H7 (cell line): ENCODE data around the gene CLIC1. TPM values are rescaled to one million over a fixed set of nuclear protein-coding genes. Genes with fewer than 3 reads are reported as not detected.
A peak's percentile ranks its signal among the peaks of the same experiment; 100 is the strongest.

Experiments
- DNase-seq: peaks from one replicate; pipeline ENCODE4 v3.0.0; 2012
- H3K27me3 ChIP-seq: 2 replicates; pipeline ENCODE4 v1.6.0; 2011; ENCODE audit warnings: mild to moderate bottlenecking, low read length; ENCODE audit not compliant: control insufficient read depth, insufficient read depth
- H3K36me3 ChIP-seq: replicated peaks from 2 replicates; pipeline ENCODE4 v1.5.1; 2011; ENCODE audit warnings: low read length; ENCODE audit not compliant: control insufficient read depth, insufficient read depth
- H3K4me3 ChIP-seq: 2 replicates; pipeline ENCODE4 v1.5.1; 2011; ENCODE audit warnings: low read depth, mild to moderate bottlenecking, control low read depth, low read length, moderate library complexity; ENCODE audit not compliant: insufficient read depth
- total RNA-seq: library from RNA; depleted of rRNA; stranded (reverse); fragments of >200 nt; shearing (Covaris generic); gene quantifications from 2 replicates; pipeline ENCODE4 v1.2.3, GENCODE V29; 2014

The CLIC1 gene
- total RNA-seq, 1 experiment from 2014 or later = 621 TPM

DNA sequence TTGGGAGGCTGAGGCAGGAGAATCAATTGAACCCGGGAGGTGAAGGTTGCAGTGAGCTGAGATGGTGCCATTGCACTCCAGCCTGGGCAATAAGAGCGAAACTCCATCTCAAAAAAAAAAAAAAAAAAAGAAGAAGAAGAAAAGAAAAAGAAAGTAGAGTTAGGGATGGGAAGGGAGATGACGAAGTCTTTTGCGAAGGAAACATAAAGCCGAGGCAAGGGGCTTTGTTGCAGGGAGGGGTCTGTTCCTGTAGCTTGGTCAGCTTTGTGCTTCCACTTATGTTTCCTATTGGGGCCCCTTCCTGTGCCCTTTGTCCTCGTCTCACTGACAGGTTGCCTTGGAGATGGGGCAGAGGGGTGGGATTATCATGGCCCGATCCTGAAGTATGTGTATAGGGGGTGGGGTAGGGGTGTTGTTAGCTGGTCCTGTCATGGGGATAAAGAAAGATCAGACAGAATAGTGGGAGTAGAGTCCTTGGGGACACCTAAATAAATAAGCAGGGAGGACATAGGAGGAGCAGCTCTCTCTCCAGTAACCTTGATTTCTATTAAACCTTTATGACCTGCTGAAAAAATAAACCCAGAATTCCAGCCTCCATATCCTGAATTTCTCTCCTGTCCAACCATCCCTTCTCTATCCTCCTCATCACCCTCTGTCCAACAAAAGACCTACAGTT is 1.1 kb upstream of the CLIC1 start:
- no peak for DNase-seq
- H3K36me3 ChIP-seq = peaks cover 16% of the 10 kb centered on the region
- no peaks in the 10 kb centered on the region for H3K27me3 ChIP-seq
- no peak overlapping the region for H3K4me3 ChIP-seq

- Histone ChIP-seq H3K36me3 (peaks cover 20% of the 10 kb centered on the region), H3K4me3 (peak overlapping the region; percentile 86)
- DNase-seq = no peak
These were observed 511 bp upstream of the CLIC1 start for GRCh38 chr6:31736768-31737314.

DNA sequence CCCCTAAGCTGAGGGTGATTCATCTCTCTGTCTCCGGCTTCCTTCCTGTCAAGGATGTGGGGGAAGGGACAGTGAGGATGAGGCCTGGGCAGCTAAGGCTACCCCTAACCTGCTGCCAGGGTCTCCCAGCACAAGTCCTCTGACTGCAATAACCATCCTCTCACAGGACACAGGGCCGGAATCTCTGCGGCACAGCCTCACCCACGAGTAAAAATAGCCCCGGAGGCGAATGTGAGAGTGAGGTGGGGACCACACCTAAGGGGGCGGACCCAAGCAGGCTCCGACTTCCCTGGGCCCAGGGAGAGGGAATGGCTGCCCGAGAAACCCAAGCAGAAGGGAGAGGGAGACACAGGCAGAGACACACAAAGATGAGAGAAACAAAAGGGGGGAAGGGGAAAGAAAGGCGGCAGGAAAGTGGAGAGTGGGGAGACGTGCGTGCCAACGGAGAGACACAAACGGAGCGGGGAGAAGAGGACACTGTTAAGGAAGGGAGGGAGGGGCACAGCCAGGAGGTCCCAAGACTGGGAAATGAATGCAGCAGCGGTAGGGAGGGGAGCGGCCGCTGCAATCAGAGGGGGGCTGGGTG is 1.4 kb downstream of the CLIC1 start:
- DNase-seq = peak; percentile 62
- H3K36me3 ChIP-seq = peaks cover 20% of the 10 kb centered on the region
- no peaks in the 10 kb centered on the region for H3K27me3 ChIP-seq
- peak overlapping the region; percentile 86 for H3K4me3 ChIP-seq

More at GRCh38 chr6:31736768-31737314, 511 bp upstream of the CLIC1 start:
- H3K27me3 ChIP-seq = no peaks in the 10 kb centered on the region

DNA sequence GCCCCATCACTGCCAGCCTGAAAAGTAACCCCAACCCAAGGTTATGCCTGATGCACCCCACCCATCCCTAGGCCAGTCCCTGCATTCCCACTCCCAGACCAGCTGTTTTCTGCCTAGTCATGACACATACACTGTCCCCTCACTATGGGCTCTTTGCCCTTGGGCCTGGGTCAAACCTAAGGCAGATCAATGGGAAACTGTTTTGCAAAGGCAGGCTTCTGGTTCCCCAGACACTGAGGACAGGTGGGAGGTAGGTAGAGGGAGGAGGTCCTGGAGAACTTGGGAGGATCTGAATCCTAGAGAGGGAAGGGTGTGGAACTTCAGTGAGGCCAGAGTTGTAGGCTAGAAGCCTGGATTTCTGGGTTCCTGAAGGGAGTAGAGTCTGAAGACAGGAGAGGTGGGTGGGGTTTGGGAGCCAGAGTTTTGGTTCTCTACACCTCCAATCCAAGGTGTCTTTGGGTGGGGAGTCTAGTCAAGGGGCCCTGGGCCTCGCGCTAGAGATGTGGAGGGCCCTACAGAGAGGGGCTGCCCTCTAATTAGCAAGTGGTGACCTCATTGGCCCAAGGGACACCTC is 2.0 kb downstream of the CLIC1 start:
- peak overlapping the region; percentile 86 for H3K4me3 ChIP-seq
- peak; percentile 86 for DNase-seq
- H3K36me3 ChIP-seq = peaks cover 20% of the 10 kb centered on the region
- no peaks in the 10 kb centered on the region for H3K27me3 ChIP-seq

DNA sequence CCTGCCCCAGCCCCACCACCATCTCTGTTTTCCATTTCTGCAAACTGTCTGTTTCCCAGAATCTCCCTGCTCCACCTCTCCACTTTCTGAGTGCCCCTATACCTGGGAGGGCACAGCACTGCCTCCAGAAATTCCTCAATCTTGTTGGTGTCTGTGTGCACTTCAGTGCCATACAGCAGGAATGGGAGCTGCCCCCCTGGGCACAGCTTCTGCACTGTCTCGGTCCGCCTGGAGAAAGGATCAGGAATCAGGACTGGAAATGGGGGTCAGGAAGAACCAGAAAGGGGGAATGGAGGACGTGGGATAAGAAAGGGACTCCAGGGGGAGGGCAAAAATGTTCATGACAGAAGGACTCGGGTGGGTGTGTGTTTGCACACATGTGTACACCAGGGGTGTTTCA is 2.6 kb downstream of the CLIC1 start:
- Histone ChIP-seq H3K27me3 (no peaks in the 10 kb centered on the region), H3K36me3 (peaks cover 20% of the 10 kb centered on the region), H3K4me3 (no peak overlapping the region)
- no peak for DNase-seq

GRCh38 chr6:31732029-31732428 is 4.3 kb downstream of the CLIC1 start:
- H3K27me3 ChIP-seq = no peaks in the 10 kb centered on the region
- H3K36me3 ChIP-seq = peaks cover 27% of the 10 kb centered on the region
- H3K4me3 ChIP-seq = no peak overlapping the region
- no peak for DNase-seq

GRCh38 chr6:31730631-31731086 is 5.7 kb downstream of the CLIC1 start:
- DNase-seq = no peak
- Histone ChIP-seq H3K36me3 (peaks cover 29% of the 10 kb centered on the region), H3K27me3 (no peaks in the 10 kb centered on the region), H3K4me3 (peak overlapping the region; percentile 19)

DNA sequence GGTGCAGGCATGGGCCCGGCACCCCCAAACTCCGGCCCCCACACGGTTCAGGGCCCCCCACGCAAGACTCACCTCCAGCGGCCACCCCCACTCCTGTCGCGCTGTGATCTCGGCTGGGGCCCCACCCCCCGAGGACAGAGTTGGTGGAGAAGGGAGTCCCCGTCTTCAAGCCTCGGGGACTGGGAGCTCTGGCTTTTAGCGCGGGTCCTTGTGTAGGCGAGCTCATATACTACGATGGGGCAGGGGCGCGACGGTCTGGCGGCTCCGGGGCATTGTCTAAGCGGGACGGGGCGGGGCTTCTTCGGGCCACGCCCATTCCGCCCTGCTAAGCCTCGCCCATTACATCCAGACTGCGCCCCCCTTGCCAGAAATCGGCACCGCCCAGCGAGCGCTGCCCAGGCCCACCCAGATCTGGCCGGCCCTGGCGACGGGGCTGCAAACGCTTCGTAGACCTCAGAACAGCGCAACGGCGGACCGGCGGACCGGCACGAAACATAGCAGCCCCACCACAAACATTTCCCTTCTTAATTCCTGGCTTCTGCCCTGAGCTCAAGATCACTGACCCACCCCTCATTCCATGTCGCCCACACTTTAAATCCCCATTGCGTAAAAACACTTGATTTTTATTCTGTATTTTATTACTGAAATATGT is 6.2 kb downstream of the CLIC1 start:
- H3K27me3 ChIP-seq = no peaks in the 10 kb centered on the region
- H3K36me3 ChIP-seq = peaks cover 29% of the 10 kb centered on the region
- DNase-seq = peak; percentile 98
- H3K4me3 ChIP-seq = peak overlapping the region; percentile 84

- Histone ChIP-seq H3K27me3 (no peaks in the 10 kb centered on the region), H3K36me3 (peaks cover 29% of the 10 kb centered on the region), H3K4me3 (peak overlapping the region; percentile 84)
- DNase-seq = peak; percentile 95
These were observed 6.8 kb downstream of the CLIC1 start for GRCh38 chr6:31729515-31729978.

DNA sequence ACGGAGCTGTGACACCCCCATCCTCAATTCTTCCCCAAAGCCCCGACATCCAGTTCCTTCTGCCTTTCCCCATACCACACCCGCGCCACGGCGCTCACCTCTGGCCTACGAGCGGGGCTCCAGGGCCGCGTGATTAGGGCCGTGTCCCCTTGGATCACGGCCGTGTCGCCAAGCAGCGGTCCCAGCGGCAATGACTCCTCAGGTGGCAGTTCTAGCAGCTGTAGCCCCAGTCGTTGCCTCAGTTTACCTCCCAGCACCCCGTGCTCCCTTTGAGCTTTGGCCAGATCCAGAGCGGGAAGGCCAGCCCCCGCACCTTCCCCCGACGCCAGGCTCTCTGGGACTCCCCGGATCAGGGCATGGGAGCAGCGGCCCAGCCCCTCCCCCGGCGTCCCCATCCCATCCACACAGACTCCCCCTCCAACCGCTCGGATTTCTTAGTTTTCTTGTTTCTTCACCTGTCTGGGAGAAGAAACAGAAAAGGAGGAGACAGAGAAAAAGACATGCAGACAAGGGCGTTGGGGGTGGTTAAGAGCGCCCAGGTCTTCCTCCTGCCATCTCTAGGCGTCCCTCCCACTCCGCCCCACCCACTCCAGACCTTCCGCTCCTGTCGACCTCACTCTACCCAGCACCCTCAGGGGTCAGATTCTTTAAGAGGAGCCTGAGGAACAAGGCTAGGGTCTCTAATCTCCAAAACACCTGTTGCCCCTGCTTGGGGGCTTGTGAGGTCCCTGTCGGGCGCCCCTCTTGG is 7.4 kb downstream of the CLIC1 start, which contains the start of gene DDAH2:
TSS of gene DDAH2 (minus strand) at position 533 of the 748 bp plus-strand sequence. CDS start at position 395, 138 bp downstream.
- Histone ChIP-seq H3K4me3 (peak within 1 kb of the TSS; percentile 84), H3K27me3 (no peaks in the 10 kb centered on the region), H3K36me3 (peaks cover 27% of the 10 kb centered on the region)
- peak; percentile 78 for DNase-seq

DNA sequence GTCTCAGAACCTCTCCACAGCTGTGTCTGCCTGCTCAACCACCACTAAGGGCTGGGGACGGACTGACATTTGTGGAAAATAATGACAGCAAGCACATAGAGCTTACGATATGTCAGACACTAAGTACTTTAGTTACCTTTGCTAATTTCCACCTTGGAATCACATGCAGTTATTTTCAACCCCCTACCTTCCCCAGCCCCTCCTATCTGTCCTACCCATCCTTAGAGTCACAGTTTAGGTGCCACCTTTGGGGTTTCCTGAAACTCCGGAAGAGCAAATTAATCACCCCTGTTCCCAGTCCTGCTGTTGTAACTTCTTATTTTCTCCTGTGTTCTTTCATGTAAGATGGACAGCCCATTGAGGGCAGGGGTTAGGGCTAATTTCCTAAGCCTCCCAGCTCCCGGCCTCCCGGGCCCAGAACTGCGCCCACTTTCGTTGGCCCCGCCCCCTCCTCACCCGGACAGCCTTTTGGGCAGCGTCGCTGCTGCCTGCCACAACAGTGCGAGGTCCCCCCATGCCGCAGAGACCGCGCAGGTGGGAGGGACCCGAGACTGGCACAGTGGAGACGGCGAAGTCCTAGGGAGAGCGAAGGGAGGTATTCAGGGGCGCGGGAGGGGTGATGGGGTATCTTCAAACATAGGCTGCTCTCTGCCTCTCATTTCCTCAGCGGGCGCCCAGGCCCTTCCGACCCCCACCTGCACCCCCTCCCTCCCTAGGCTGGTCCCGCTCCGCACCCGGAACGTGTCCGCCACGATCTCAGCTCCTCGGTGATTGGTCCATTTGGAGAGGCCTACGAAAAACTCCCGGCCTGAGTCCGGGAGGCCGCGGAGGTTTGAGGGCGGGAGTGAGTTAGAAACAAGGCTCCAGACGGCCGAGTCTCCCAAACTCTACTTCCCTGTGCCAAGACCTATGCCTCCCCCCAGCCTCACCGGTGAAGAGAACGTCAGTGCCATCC is 8.3 kb downstream of the CLIC1 start:
- Histone ChIP-seq H3K4me3 (no peak overlapping the region), H3K27me3 (no peaks in the 10 kb centered on the region), H3K36me3 (peaks cover 18% of the 10 kb centered on the region)
- peak; percentile 63 for DNase-seq

- Histone ChIP-seq H3K27me3 (no peaks in the 10 kb centered on the region), H3K4me3 (no peak overlapping the region), H3K36me3 (peaks cover 15% of the 10 kb centered on the region)
- DNase-seq = peak; percentile 22
These were observed 9.2 kb downstream of the CLIC1 start for GRCh38 chr6:31727034-31727716.
